NCI-H748 treated with DMSO at 0.1 percent for 48 hours (cell line): ENCODE data around the gene DPP6.
"Not testable (repeated sequence)": the region's sequence is repeated elsewhere in the genome, so short reads cannot be mapped to it uniquely, and the experiment has no call there.

Source experiments
- DNase-seq: peaks from one replicate; lab custom pipeline; 2025; lab: John Stamatoyannopoulos, UW

Gene DPP6

GRCh38 chr7:154148791-154149516, 96.8 kb downstream of the DPP6 start:
- DNase-seq = not testable (repeated sequence)

DNA sequence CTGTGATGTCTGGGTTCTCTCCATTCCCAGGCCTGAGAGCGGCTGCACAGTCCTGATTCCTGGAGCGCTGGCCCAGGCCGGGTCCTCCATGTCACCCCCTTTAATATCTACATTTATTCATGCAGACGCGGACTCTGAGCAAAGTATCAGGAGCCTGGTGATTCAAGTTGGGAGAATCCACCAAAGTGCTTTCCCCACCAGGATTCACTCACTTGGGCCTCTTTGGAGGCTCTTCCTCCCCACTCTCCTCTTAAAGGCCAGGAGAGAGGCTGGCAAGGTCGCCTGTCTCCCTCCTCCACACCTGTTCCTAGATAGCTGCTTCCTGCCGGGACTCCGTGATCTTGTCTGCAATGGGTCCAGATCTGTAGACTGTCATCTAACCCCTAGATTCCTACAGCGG, 98.5 kb downstream of the DPP6 start:
- not testable (repeated sequence) for DNase-seq

- DNase-seq = not testable (repeated sequence)
Observed at GRCh38 chr7:154151306-154151705, 99.1 kb downstream of the DPP6 start.

DNA sequence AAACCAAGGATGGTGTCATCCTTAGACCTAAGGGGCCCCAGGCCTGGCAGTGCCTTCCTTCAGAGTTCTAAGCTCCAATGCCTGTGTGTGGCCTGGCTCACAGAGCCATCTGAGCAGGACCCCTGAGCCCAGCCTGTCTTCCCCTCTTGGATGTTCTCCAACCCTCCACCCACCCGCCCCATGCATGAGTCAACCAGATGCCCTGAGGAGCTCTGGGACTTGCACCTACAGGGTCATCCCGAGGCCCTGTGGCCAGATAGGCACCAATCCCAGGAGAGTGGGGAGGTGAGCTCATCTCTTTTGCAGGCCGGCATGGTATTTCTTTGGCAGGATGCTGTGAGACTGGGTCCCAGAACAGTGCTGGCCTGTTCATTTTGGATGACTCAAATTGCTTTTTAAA, 103.7 kb downstream of the DPP6 start:
- DNase-seq = not testable (repeated sequence)

- DNase-seq = not testable (repeated sequence)
Observed at GRCh38 chr7:154162921-154163320, 110.7 kb downstream of the DPP6 start.

GRCh38 chr7:154163642-154164041, 111.4 kb downstream of the DPP6 start:
- not testable (repeated sequence) for DNase-seq

- no peak for DNase-seq
Observed at GRCh38 chr7:154167051-154167450, 114.9 kb downstream of the DPP6 start.

- DNase-seq = no peak
Observed at GRCh38 chr7:154167807-154168206, 115.6 kb downstream of the DPP6 start.

- no peak for DNase-seq
Observed at GRCh38 chr7:154171422-154171821, 119.2 kb downstream of the DPP6 start.

DNA sequence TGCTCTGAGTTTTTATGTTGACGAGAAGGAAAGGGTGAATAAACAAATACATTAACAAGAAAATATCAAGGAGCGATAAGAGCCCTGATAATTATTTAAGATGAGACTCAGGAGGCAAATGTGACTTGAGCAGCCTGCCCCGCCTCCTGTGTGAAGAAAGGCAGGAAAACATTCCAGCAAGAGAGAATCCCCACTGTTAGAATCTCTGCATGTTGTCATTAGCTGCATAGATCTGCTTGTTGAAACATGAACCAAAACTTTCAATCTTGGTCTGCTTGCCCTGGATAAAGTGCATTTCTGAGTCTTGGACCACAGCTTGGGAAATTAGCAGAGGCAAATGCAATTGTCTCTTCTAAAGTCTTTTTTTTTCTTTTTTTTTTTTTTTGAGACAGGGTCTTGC, 120.0 kb downstream of the DPP6 start:
- DNase-seq = no peak

DNA sequence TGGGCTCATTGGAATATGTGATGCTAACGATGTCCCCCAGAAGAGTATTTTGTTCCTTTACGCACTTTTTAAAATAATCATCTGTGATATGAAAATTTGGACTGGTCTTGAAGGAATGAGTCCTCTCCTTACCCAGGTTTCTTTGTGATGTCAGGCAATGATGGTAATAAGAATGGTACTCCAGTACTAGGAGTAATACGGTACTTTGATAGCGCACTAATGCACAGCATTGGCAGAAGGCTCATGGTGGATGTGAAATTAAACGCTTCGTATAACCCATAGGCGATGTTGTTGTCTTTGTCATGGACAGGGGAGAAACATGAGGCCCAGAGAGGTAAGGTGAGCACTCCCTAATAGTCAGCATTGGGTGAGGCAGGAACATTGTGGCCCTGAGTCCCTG, 125.4 kb downstream of the DPP6 start:
- DNase-seq = no peak

DNA sequence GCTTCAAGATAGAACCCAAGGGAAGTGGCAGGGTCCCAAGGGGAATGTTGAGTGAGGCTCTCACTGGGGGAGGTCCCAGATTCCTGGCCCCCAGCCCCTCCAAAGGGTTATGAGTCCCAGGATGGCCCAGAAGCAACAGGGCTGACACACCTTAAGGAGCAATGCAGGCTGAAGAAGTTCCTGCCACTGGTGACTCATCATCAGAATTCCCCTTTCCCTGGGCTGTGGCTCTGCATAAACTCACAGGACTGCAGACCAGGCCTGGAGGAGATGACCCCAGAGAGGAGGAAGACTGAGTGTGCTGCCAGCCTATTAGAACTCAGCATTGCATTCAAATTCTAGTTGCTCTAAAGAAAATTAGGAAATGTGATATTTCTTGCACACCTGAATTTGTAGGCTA, 126.7 kb downstream of the DPP6 start:
- DNase-seq = no peak

- DNase-seq = no peak
Observed at GRCh38 chr7:154183482-154183881, 131.3 kb downstream of the DPP6 start.

DNA sequence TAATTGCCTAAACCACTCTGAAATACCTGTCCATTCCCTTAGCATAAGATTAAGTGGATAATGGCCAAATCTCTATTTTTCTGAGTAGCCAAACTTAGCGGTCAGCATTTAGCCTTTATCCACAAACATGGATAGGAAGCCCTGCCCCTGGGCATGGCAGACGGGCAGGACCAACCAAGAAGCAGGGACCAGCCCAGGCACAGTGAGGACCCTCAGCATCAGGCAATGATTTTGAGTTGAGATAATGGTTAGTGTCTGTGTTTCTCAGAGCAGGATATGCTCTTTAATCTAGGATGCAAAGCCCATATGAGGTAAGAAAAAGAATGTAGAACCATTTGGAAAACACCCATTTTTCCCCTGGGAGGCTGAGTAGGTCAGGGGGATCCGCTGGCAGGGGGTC, 131.7 kb downstream of the DPP6 start:
- DNase-seq = no peak

- DNase-seq = no peak
Observed at GRCh38 chr7:154186811-154187210, 134.6 kb downstream of the DPP6 start.

DNA sequence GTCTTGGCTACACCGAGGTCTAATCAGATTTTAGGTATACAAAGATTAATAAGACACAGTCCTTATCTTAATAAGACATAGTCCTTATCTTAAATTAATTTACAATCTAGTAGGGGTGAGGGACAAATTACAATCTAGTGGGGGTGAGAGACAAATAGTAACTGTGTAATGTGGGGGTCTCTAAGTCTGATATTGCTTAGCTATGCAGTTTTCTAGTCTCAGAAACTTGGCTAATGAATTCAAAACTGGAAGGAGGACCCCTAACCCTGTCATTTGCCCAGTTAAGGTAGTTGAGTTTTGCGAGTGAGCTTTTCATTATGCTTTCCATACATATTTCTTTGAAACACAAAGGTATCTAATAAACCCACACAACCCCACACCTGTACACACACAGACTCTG, 136.1 kb downstream of the DPP6 start:
- DNase-seq = no peak

DNA sequence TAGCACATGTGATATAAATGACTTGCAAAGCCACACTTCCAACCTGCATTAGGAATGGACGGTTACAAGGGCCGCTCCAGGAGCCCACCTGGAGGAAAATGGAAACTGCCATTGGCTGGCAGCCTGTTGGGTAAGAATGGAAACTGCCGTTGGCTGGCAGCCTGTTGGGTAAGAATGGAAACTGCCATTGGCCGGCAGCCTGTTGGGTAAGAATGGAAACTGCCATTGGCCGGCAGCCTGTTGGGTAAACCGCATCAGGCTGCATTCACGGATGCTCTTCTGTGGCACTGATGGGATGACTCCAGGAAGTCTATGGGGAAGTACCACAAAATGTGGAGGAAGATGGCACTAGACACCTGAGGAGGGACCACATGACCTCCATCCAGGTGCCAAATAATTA, 143.1 kb downstream of the DPP6 start:
- DNase-seq = no peak

DNA sequence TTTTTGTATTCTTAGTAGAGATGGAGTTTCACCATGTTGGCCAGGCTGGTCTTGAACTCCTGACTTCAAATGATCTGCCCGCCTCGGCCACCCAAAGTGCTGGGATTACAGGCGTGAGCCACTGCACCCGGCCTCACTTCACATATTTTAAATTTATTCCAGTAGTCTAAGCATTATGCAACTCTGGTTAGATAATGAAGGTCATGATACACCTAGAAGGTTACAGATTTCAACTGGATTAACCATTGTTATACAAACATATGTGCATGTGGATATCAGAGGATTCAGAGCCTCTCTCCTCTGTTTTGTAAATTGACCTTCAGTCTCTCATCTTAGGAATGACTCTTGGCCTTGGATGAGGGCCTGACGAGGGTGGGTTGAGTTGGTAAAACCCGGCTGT, 146.3 kb downstream of the DPP6 start:
- DNase-seq = no peak

- DNase-seq = no peak
Observed at GRCh38 chr7:154200241-154200640, 148.0 kb downstream of the DPP6 start.

DNA sequence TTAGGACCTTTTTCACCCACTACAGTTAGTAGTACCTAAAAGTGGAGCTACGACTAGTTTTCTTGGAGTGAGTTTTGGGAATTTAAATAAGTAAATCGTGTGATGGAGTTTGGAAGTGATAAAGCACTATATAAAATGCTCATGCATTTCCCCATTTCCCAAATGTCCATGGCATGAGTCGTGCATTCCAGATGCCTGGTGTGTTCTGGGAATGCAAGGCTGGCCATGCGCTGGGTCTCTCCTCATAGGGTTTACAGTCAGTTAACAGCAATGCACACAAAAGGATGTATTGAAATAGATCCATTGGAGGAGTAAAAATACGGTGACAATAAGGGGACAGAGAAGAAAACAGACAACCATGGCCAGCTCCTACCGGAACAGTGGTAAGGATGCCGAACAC, 149.8 kb downstream of the DPP6 start:
- DNase-seq = no peak

DNA sequence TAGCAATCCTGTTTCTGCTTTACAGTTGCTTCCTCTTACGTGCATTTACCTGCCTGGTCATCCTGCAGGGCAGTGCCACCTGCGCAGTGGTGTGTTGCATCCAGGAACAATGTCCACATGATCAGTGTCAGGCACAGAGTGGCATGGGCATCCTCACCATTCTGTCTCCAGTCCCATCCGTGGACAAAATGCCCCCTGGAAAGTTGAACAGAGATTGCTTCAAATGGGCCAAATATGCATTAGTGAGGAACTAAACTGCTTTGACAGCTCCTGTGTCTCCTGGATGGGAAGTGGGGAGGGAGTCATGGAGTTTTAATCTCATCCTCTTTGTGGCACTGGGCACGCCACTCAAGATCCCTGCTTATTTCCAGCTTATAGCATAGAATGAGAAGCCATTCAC, 151.8 kb downstream of the DPP6 start:
- DNase-seq = no peak

DNA sequence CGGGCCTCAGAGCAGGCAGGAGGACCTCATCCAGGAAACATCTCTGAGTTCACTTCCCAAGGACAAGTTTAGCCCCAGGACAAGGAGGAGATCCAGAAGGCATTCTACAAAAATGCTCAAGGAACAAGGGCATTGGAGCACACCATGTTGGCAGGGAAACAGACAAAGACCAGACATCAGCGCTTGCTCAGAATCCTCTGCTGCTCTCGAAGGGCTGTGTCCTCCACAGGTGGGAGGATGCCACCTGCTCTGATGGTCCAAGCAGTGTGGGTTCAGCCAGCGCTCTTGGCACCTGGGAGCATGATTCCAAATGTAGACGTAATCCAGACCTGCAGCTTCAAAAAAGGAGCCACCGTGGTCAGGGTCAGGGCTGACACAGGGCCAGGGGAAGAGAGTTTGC, 160.7 kb downstream of the DPP6 start:
- no peak for DNase-seq

DNA sequence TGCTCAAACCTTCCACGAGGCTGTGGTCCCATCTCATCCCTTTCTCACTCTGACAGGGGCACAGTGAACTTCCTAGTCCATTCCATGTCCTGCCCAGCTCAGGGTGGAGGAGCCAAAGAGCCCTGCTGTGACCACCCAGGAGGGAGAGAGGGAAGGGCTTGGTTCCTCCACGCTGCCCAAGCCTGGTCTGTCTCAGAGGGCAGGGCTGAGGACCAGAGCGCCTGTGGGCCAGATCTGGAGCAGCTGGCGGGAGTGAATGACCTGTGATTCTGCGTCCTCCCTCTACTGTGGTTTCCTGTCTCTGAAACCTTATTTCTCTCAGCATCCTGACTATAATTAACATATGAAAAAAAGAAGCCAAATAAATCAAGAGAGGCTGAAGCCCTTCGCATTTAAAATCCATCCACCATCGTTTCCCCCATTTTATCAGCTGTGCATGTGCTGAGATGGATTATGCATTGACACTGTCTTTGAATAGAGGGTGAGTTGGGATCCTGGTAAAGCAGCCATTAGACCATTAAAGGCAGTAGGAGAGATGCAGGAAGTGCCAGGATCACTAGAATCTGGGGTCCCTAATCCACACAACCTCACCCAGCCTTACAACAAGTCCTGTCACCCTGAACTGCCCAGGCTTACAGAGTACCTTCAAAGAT, 165.6 kb downstream of the DPP6 start:
- no peak for DNase-seq

GRCh38 chr7:154231732-154232131, 179.5 kb downstream of the DPP6 start:
- DNase-seq = no peak
